LNCaP clone FGC (cell line): ENCODE results near the gene SLC16A13.

Source experiments
- DNase-seq: peaks from one replicate; pipeline ENCODE4 v3.0.0-alpha.2; 2011; ENCODE audit warnings: low read depth
- H3K4me3 ChIP-seq: 2 replicates; pipeline ENCODE4 v1.5.1; 2011; ENCODE audit warnings: mild to moderate bottlenecking, low read depth, low read length, control low read depth
- TF ChIP-seq, protein P1 (sequence below): IDR thresholded peaks from 2 replicates; pipeline ENCODE4 v1.5.1; 2012; ENCODE audit warnings: mild to moderate bottlenecking; ENCODE audit not compliant: control insufficient read depth, insufficient read depth; ENCODE audit errors: extremely low read depth

Gene SLC16A13

DNA sequence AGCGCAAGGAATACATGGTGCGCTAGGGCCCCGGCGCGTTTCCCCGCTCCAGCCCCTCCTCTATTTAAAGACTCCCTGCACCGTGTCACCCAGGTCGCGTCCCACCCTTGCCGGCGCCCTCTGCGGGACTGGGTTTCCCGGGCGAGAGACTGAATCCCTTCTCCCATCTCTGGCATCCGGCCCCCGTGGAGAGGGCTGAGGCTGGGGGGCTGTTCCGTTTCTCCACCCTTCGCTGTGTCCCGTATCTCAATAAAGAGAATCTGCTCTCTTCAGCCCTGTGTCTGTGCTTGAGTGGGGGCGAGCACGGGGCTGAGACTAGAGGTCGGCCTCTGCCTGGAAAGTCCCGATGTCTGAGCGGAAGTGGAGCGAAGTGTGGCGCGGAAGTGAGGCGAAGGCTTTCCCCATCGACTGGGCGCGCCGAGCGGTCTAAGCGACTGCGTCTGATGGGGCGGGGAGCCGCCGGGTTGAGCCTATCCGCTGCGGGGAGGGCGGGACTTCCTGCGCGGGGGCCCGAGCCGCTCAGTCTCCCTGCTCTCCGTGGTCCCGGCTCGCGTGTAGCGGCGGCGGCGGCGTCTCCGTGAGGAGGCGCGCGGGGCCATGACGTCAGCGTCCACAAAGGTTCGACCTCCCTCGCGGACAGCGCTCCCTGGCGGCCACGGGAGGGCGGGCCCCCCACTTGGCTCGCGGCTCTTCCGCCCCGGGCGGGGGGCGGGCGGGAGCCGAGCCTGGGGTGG, 21.4 kb upstream of the SLC16A13 start:
- H3K4me3 ChIP-seq, result peak overlapping the region; percentile 79
- peak; percentile 85 for DNase-seq
- TF ChIP-seq, protein P1, sequence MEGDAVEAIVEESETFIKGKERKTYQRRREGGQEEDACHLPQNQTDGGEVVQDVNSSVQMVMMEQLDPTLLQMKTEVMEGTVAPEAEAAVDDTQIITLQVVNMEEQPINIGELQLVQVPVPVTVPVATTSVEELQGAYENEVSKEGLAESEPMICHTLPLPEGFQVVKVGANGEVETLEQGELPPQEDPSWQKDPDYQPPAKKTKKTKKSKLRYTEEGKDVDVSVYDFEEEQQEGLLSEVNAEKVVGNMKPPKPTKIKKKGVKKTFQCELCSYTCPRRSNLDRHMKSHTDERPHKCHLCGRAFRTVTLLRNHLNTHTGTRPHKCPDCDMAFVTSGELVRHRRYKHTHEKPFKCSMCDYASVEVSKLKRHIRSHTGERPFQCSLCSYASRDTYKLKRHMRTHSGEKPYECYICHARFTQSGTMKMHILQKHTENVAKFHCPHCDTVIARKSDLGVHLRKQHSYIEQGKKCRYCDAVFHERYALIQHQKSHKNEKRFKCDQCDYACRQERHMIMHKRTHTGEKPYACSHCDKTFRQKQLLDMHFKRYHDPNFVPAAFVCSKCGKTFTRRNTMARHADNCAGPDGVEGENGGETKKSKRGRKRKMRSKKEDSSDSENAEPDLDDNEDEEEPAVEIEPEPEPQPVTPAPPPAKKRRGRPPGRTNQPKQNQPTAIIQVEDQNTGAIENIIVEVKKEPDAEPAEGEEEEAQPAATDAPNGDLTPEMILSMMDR, result peak; percentile 91

DNA sequence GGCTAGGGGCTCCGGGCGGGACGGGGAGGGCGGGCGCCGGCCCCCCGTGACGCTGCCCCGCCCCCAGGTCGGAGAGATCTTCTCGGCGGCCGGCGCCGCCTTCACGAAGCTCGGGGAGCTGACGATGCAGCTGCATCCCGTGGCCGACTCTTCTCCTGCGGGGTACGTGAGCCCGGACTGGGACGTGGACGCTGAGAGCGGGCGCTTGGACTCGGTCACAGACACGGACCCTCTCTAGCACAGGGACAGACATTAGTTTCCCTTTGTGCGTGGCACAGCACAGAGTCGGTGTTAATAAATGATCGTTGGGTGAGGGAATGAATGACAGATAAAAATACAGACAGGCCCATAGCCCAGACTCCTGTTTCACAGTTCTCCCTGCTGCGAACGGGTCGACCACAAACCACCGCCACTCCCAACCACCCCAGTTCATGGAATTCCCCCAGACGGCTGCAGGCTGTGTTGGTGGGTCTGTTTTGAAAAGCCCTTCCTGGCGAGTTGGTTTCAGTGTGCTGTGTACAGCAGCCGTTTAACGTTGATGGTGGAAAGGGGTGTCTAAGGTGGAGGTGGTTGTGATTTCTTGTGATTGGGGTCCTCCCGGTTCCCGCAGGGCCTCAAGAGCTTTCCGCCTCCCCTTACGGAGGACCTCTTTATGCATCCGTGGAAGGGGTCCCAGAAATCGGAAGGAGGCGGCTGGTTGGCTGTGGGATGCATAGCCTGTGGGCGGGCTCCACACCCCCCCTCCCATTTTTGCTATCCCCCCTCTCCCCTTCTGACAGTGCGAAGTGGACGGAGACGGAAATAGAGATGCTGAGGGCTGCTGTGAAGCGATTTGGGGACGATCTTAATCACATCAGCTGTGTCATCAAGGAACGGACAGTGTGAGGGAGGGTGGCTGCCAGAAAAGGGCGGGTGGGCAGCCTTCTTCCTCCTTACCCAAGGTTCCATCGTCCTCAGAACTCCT, 20.5 kb upstream of the SLC16A13 start:
- no peak for DNase-seq

DNA sequence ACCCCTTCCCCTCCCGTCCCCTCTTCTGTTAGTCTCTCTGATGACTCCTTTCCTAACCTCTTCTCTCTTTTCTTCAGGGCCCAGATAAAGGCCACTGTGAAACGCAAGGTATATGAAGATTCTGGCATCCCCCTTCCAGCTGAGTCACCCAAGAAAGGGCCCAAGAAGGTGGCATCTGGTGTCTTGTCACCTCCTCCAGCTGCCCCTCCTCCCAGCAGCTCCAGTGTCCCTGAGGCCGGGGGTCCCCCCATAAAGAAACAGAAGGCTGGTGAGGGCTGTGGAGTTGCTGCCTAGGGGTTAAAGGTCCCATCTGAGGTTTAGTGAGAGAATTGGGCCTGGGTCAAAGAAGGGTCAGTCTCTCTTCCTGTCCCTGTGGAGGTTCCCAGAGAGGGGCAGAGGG, 19.4 kb upstream of the SLC16A13 start:
- DNase-seq, result no peak
- no peak overlapping the region for H3K4me3 ChIP-seq
- TF ChIP-seq, protein P1, result no peak

More for the DNA sequence above, 20.5 kb upstream of the SLC16A13 start:
- H3K4me3 ChIP-seq, result peak overlapping the region; percentile 79
- TF ChIP-seq, protein P1, result no peak

DNA sequence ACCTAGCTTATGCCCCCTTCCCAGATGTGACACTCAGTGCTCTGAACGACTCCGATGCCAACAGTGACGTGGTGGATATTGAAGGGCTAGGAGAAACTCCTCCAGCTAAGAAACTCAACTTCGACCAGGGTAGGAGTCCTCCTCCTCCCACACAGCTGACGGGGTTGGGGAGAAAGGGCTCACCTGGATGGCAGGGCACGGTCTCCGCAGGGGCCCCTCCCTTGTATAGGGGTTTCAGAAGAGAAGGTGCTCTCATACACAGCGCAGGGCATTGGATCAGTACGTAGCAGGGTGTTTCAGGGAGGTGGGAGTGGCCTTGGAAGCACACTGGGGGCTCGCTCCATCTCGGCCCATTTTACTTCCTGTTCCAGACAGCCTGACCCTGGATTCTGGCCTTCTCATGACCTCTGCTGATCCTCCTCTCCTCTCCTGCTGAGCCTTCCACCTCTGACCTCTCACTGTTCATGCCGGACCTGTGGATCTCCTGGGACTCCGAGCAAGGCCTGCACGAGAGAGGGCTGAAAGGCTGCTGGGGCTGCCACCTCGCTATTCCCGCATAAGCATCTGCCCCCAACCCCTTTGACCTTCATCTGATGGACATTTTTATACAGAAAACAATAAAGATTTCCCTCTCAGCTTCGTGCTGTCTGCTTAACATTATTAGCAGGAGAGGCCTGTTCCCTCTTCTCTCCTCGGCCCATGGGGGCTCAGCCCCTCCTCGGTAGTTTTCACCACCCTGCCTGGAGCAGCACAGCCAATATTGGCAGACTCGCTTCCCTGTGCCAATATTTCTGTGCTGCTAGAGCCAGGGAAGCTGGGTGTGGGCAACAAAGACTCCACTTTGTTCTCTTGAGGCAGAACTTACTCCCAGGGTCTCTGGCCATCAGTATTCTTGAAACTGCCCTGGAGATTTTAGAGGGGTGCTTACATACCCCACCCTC, 18.7 kb upstream of the SLC16A13 start:
- no peak for DNase-seq
- TF ChIP-seq, protein P1, result no peak
- no peak overlapping the region for H3K4me3 ChIP-seq

DNA sequence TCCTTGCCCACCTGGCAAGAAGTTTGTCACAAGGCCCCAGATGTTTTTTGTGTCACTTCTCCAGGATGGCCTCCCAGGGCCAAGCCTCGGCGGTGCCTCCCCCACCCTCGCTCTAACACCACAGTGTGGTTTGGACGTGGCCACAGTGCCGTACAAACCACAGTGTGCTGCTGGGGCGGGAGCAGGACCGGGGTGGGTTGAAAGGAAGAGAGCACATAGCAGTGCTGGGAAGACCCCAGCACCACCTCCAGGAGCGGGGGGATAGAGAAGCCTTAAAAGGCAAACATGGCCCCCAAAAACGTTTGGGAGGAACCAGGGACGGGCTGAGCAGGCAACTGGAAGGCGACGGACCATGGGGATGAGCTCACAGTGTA, 18.0 kb upstream of the SLC16A13 start:
- no peak for DNase-seq
- no peak overlapping the region for H3K4me3 ChIP-seq
- TF ChIP-seq, protein P1, result no peak

DNA sequence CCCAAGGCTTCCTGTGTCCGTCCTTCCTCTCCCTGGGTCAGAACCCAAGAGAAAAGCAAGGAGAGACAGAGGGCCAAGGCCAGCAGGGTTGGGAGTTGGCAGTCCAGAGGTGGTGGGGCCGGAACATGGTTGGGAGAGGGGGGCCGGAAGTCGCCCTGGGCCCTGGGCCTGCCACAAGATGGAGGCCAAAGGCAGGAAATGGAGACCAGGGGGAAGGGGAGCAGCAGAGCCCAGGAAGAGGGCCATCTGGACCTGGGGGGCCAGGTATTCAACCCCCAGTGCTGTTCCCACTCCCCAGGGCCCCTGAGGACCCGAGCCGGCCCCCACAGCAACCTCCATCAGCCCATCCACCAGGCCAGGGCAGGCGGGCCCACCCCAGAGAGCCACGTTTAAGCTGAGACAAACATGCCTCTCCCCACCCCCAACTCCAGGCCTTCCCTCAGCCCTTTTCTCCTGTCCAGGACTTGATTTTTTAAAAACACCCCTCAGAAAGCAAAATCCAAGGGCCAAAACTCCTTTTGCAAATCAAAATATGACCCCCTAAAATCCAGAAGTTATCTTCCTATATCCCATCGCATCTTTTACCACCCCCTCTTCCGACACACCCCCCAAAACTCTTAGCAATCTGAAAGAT, 17.4 kb upstream of the SLC16A13 start:
- peak overlapping the region; percentile 76 for H3K4me3 ChIP-seq
- TF ChIP-seq, protein P1, result no peak
- no peak for DNase-seq
